DMS79 treated with DMSO at 0.1 percent for 48 hours (cell line): ENCODE measurements around the gene CD209.
"Not testable (repeated sequence)": the region's sequence is repeated elsewhere in the genome, so short reads cannot be mapped to it uniquely, and the experiment has no call there.

Source experiments
- DNase-seq: peaks from one replicate; lab custom pipeline; 2025; lab: John Stamatoyannopoulos, UW

CD209 gene

DNA sequence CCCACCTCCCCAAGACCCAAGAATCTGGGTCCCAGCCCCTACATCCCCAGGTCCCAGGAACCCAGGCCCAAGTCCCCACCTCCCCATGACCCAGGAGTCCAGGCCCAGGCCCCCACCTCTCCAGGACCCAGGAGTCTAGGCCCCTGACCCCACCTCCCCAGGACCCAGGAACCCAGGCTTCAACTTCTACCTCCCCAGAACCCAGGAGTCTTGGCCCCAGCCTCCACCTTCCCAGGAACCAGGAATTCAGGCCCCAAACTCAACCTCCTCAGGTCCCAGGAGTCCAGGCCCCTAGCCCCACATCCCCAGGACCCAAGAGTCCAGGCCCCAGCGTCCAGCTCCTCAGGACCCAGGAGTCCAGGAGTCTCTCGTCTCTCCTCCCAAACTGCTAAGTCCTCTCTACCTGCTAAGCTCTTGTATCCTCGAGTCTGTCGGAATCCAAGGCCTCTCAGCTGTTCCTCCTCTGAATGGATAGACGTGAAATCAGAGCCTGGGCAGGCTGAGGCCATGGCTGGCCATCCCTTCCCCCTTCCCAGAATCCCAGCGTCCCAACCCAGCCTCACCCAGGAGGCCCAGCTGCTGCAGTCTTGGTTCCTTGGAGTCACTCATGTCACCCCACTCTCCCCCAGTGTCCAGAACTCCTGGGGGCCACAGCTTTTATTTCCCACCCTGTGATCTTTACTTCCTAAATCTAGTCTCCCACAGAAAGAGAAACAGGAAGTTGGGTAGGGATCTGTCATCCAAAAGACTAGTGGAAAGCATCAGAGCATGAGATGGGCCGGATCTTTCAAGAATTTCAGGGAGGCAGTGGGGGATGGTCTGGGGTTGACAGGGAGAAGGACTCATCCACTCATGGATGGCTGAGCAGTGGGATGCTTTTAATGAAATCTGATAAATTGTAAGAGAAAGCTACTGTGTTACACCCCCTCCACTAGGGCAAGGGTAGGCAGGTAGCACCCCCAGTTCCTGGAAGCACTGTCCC lies at the start of gene CD209:
Gene CD209 (minus strand): TSS at position 632 of the 982 bp plus-strand sequence. CDS start 23 bp downstream, at position 609.
- DNase-seq = no peak

GRCh38 chr19:7795555-7796161 lies 48.3 kb upstream of the CD209 start:
- DNase-seq = no peak

DNA sequence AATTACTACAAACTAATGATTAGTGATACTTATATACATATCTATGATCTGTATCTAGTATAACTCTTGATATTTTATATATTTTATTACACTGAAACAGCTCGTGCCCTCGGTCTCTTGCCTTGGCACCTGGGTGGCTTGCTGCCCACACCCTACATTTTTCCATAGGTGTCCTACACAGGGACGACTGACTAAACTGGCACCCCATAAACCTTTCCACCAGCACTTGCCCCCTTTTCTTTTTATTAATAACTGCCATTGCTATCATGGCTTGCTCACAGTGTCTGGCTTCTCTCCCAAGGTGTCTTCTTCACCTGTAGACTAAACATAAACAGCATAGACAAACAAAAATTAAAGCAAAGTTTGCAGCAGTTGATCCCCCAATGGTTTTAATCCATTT lies 46.2 kb upstream of the CD209 start:
- no peak for DNase-seq

GRCh38 chr19:7792701-7793100 lies 45.4 kb upstream of the CD209 start:
- not testable (repeated sequence) for DNase-seq

GRCh38 chr19:7792281-7792680 lies 44.9 kb upstream of the CD209 start:
- no peak for DNase-seq

- DNase-seq = no peak
Observed at GRCh38 chr19:7790416-7790815, 43.1 kb upstream of the CD209 start.

DNA sequence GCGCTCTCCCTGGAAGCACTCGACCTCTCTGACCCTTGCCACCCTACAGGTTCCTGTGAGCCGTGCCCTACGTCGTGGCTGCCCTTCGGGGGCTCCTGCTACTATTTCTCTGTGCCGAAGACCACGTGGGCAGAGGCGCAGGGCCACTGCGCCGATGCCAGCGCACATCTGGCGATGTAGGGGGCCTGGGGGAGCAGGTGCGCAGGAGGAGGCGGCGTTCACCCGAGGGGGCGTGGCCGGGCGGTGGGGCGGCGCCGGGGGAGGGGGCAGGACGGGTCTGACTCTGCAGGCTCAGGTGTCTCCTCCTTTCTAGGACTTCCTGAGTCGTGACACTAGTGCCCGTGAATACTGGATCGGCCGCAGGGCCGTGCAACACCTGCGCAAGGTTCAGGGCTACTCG lies 42.1 kb upstream of the CD209 start:
- no peak for DNase-seq

GRCh38 chr19:7788933-7789323 lies 41.6 kb upstream of the CD209 start:
- no peak for DNase-seq

GRCh38 chr19:7788178-7788932 lies 41.0 kb upstream of the CD209 start:
- no peak for DNase-seq

- no peak for DNase-seq
Observed at GRCh38 chr19:7787602-7788177, 40.4 kb upstream of the CD209 start.

DNA sequence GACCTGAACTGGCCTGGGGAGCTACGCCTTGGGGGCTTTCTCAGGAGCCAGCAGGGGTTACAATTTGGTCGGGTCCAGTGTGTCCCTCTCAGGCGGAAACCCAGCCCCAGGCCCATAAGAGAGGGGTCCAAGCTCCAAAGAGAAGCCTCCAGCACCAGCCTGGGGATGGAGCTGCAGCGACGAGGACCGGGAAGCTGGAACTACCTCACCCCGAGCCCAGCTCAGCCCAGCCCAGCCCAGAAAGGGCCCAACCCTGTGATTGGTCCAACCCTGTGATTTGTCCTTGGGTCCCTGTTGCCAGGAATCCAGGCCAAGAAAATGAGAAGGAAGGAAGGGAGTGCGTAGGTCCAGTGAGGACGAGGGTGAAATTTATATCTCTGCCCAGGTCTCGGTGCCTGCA lies 39.8 kb upstream of the CD209 start:
- DNase-seq = no peak

GRCh38 chr19:7784856-7785255 lies 37.5 kb upstream of the CD209 start:
- DNase-seq = no peak

DNA sequence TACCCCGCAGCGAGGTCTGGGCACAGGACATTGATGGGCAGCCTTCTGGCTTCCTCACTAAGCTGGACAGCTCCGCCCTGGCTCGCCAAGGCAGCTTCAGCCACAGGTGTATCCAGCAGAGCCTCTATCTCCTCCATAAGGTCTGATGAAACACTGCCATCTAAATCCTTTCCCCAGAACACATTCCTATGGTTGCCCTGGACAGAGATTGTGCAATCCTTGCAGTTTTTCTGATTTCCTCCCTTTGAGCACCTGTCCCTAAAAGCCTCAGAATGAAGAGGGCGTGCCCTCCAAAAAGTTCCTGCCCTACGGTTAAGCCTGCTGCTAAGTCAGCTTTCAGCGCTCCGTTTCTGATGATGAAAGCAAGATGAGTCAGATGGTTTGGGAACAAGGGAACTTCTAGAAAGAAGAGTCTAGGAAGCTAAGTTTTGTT lies 36.7 kb upstream of the CD209 start:
- no peak for DNase-seq

DNA sequence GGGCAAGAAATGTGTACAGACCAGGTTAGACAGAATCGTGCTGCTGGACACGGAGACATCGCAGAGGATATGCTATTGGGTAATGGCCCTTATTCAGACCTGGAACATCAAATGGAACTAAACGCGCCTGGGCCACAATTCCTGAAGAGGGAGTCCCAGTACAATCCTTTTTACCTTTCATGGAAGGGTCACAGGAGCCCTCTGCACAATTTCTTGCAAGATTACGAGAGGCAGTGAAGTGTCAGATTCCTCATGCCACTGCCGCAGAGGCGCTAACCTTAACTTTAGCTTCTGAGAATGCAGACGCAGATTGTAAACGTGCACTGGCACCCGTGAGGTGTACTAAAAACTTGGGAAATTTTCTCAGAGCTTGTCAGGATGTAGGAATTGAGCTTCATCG lies 33.8 kb upstream of the CD209 start:
- DNase-seq = no peak

DNA sequence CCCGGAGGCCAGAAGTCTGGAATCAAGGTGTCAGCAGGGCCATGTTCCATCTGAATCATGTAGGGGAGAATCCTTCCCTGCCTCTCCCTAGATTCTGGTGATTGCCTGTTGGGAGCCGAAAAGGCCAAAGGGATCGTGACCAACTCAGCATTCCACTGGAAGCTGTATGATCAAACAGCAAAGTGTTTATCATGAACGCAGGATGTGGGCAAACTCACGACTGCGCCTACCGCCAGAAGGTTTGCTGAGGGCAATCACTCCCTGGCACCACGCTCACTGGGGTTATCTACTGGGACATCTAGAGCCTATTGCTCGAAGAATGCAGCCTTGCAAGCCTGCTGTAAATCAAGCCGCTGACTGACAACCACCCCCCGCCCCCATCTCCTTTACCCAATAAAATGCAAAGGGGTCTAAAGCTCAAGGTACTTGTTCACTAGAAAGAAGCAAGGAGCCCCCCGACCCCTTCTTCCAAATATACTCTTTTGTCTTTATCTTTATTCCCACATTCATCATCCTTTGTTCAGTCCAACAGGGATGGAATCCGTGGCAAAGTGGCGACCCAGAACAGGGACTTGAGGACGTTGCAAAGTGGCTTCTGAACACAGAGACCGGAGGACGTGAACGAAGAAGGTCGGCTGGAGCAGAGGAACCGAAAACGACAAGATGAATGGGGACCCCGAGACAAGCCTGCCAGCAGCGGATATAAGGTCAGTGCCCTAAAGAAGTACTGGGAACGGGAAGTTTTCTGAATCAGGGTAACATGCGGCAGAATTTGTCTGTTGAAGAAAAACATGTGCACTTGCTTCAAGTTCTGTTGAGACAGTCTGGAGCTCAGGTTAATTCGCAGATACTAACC lies 32.5 kb upstream of the CD209 start:
- no peak for DNase-seq

GRCh38 chr19:7778081-7778480 lies 30.7 kb upstream of the CD209 start:
- no peak for DNase-seq

DNA sequence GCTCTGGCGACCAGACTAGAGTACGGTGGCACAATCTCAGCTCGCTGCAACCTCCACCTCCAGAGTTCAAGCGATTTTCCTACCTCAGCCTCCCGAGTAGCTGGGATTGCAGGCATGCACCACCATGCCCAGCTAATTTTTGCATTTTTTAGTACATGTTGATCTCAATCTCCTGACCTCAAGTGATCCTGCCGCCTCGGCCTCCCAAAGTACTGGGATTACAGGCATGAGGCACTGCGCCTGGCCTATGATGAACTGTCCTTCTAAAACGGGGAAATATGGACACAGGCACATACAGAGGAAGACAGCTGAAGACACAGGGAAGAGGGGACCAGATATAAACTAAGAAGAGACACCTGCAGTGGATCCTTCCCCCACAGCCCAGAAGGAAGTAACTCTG lies 28.4 kb upstream of the CD209 start:
- no peak for DNase-seq

GRCh38 chr19:7773841-7774240 lies 26.5 kb upstream of the CD209 start:
- no peak for DNase-seq

DNA sequence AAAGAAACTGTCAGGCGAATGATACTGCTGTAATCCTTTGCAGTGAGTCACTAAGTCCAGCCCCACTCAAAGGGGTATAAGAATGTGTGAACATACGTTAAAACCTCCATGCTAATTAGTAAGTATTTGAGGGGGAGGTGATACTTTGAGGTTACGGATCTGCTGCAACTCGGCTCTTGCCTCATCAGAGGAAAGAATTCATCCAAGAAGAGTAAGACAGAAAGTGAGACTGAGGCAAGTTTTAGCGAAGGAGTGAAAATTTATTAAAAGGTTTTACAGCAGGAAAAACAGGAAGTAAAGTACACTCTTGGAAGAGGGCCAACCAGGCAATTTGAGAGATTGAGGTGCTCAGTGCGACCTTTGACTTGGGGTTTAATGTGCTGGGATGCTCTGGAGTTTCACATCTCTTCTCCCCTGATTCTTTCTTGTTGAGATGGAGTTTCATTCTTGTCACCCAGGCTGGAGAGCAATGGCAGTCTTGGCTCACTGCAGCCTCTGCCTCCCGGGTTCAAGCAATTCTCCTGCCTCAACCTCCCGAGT lies 25.5 kb upstream of the CD209 start:
- no peak for DNase-seq

- DNase-seq = no peak
Observed at GRCh38 chr19:7771072-7771471, 23.7 kb upstream of the CD209 start.

DNA sequence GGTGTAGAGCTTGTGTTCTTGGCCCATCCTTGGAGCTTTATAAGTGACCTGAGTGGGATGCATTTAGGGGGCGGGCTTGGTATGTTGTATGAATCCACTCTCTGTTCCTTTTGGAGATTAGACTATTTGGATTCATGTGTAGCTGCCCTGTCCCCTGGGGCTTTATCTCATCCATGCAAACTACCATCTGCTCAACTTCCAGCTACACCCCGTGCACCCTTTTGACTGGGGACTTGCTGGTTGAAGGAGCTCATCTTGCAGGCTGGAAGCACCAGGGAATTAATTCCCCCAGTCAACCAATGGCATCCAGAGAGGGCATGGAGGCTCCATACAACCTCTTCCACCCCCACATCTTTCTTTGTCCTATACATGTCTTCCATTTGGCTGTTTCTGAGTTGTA lies 21.8 kb upstream of the CD209 start:
- DNase-seq = no peak
